MM.1S (cell line): Measurements from ENCODE around the gene TJP1.

ENCODE experiments used
- CTCF ChIP-seq: fragments of 300-600 bp; sonication (generic); IDR thresholded peaks from 2 replicates; pipeline ENCODE4 v1.5.1; 2016; ENCODE audit warnings: antibody characterized with exemption, low read length, mixed read lengths
- EZH2 ChIP-seq: fragments of 300-600 bp; sonication (generic); optimal IDR thresholded peaks from 2 replicates; pipeline ENCODE3; 2017; ENCODE audit warnings: low read depth, mild to moderate bottlenecking, antibody characterized with exemption, low read length, mixed read lengths
- EZH2phosphoT487 ChIP-seq: fragments of 300-600 bp; sonication (generic); IDR thresholded peaks from 2 replicates; pipeline ENCODE4 v1.6.1; 2018; ENCODE audit warnings: antibody characterized with exemption, low read length

DNA sequence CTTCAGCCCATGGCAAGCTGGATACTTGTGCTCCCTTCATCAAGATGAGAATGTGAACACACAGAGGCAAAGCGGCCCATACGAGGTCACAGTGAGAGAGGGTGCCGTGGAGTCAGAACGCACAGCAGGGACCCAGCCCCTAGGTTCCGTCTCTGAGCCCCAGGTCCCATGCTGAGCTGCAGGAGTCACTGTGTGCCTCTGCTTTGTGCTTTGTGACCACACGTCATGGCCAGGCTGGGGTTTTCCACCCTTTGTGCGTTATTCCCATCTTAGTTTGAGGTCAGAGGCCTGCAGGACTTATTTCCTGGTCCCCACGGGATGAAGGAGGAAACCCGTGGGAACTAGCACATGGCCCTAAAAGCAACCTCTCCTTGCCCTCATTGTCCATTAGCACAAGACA is 140.3 kb downstream of the TJP1 start:
- TF ChIP-seq CTCF (no peak), EZH2 (no peak), EZH2phosphoT487 (no peak)
